Testis (tissue), 2 donors: ENCODE results near the gene TOM1L2.

Experiments
- CTCF ChIP-seq, 3 experiments: fragments of 450-650 bp in 2 of 3; fragments of 200-600 bp in 1 of 3; sonication (generic) in 1 of 3; IDR thresholded peaks; one replicate each; pipeline ENCODE4 v1.5.1; 2016 to 2019; ENCODE audit warnings: antibody characterized with exemption in 3 of 3, mild to moderate bottlenecking in 2 of 3, moderate library complexity in 1 of 3
- POLR2A ChIP-seq: fragments of 450-650 bp; IDR thresholded peaks from one replicate; pipeline ENCODE4 v1.6.1; 2017; ENCODE audit warnings: antibody characterized with exemption, mild to moderate bottlenecking, moderate library complexity

- TF ChIP-seq CTCF (IDR thresholded peaks at IDR 0.05) (no peak), POLR2A (no peak)
Observed at GRCh38 chr17:17893801-17894644, 78.2 kb downstream of the TOM1L2 start.
